ENCODE measurements around the gene LBX2. TPM values are rescaled to one million over a fixed set of nuclear protein-coding genes. Genes with fewer than 3 reads are reported as not detected.

The LBX2 gene
- total RNA-seq, 1 experiment from 2014 or later, result 10.1 TPM

- no peaks in the 10 kb centered on the region for H3K4me1 ChIP-seq (ENCODE audit: control insufficient read depth in 1 of 2, insufficient read depth in 2 of 2, low read length in 2 of 2)
- no peaks in the 10 kb centered on the region for H3K27me3 ChIP-seq (ENCODE audit: insufficient read depth, low read length)
- no peak overlapping the region for H3K27ac ChIP-seq (ENCODE audit: low read depth, low read length)
- no peak overlapping the region for H3K9ac ChIP-seq (ENCODE audit: low read length)
- POLR2A ChIA-PET, result no interaction called here
- CTCF ChIA-PET, result no interaction called here
- H2AFZ ChIP-seq (ENCODE audit: low read depth, low read length, poor library complexity, severe bottlenecking), result no peak overlapping the region
- no peaks in the 10 kb centered on the region for H4K20me1 ChIP-seq (ENCODE audit: insufficient read depth)
- H3K9me2 ChIP-seq (ENCODE audit: insufficient read depth), result no peaks in the 10 kb centered on the region
- H3K4me2 ChIP-seq (ENCODE audit: low read length), result no peak overlapping the region
- ATAC-seq, result no peak
- TSS peak; percentile 4 for BruUV-seq (replicated peaks)
- no peak for TF ChIP-seq ATF3 (IDR thresholded peaks at IDR 0.05)
- no peak for TF ChIP-seq POLR2AphosphoS5 (IDR thresholded peaks at IDR 0.05; ENCODE audit: low read depth, low read length)
- no peak for TF ChIP-seq MAX (IDR thresholded peaks at IDR 0.05)
- no peak for TF ChIP-seq FOSL1 (IDR thresholded peaks at IDR 0.05; ENCODE audit: low read depth)
- TF ChIP-seq SRF (IDR thresholded peaks at IDR 0.05; ENCODE audit: low read depth), result no peak
- TF ChIP-seq CBX3 (IDR thresholded peaks at IDR 0.05; ENCODE audit: low read depth), result no peak
- no peak for TF ChIP-seq CTCF (IDR thresholded peaks at IDR 0.05 in 2 of 3, conservative IDR thresholded peaks at IDR 0.05 in 1 of 3; ENCODE audit: borderline replicate concordance in 1 of 3, insufficient read depth in 1 of 3, low read depth in 2 of 3, low read length in 2 of 3)
- no peak for TF ChIP-seq EZH2 (IDR thresholded peaks at IDR 0.05)
- TF ChIP-seq ZFX (IDR thresholded peaks at IDR 0.05), result no peak
- TF ChIP-seq YY1 (IDR thresholded peaks at IDR 0.05; ENCODE audit: extremely low read depth, insufficient replicate concordance, low read depth, low read length), result no peak
- TF ChIP-seq POLR2A (IDR thresholded peaks at IDR 0.05; ENCODE audit: borderline replicate concordance, extremely low read depth, insufficient read depth, insufficient read length), result no peak
- no peak for TF ChIP-seq TCF7L2 (IDR thresholded peaks at IDR 0.05; ENCODE audit: borderline replicate concordance, extremely low read depth, insufficient read depth, insufficient read length)
- no peak for TF ChIP-seq JUND (IDR thresholded peaks at IDR 0.05)
- no peak for TF ChIP-seq SIN3A (IDR thresholded peaks at IDR 0.05; ENCODE audit: low read depth)
- no peak for TF ChIP-seq ZBTB33 (IDR thresholded peaks at IDR 0.05; ENCODE audit: extremely low read depth, insufficient replicate concordance, low read length)
- intact Hi-C loops (cut with micrococcal nuclease), result no loop called here
- H3K4me3 ChIP-seq (replicated peaks in 1 of 2; ENCODE audit: low read depth in 1 of 2, low read length in 2 of 2), result no peak overlapping the region
- H3K9me3 ChIP-seq (ENCODE audit: control insufficient read depth in 1 of 2, insufficient read depth in 1 of 2, low read depth in 1 of 2, low read length in 2 of 2), result no peaks in the 10 kb centered on the region
- H3K79me2 ChIP-seq (ENCODE audit: insufficient read depth, low read length), result no peaks in the 10 kb centered on the region
- no peak for DNase-seq (ENCODE audit: low read depth, low spot score)
- RAD21 ChIA-PET (ENCODE audit: low non-redundant PET in 1 of 2, low total read pairs in 2 of 2, uncharacterized antibody in 2 of 2, unreplicated experiment in 2 of 2), result no interaction called here
- H3K36me3 ChIP-seq (ENCODE audit: control insufficient read depth in 1 of 2, insufficient read depth in 2 of 2, low read length in 2 of 2), result peaks cover 4 to 17% of the 10 kb centered on the region in 2 experiments; a peak in 2 of 4 replicates
These were observed 4.0 kb downstream of the LBX2 start for GRCh38 chr2:74495440-74495839.
